Stimulated activated CD8-positive, alpha-beta memory T cell treated with anti-CD3 and anti-CD28 coated beads, Interleukin-12 subunit alpha, Interleukin-12 subunit beta, amount 100 ng/mL, for 24 hours (primary cell): ENCODE measurements around the gene C2CD5.
"Not testable (repeated sequence)": the region's sequence is repeated elsewhere in the genome, so short reads cannot be mapped to it uniquely, and the experiment has no call there.

Experiments
- DNase-seq: peaks from one replicate; pipeline ENCODE4 v3.0.0-alpha.2; 2020; ENCODE audit errors: extremely low read depth

C2CD5 gene

DNA sequence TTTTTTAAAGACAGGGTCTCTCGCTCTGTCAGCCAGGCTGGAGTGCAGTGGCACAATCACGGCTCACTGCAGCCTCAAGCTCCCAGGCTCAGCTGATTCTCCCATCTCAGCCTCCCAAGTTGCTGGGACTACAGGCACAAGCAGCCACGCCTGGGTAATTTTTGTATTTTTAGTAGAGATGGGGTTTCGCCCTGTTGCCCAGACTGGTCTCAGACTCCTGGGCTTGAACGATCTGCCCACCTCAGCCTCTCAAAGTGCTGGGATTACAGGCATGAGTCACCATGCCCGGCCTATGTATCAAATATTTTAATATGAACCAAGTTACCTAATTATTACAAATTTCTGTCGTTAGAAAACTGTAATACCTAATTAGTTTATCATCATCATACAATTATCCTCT, 63.5 kb downstream of the C2CD5 start:
- DNase-seq = not testable (repeated sequence)

DNA sequence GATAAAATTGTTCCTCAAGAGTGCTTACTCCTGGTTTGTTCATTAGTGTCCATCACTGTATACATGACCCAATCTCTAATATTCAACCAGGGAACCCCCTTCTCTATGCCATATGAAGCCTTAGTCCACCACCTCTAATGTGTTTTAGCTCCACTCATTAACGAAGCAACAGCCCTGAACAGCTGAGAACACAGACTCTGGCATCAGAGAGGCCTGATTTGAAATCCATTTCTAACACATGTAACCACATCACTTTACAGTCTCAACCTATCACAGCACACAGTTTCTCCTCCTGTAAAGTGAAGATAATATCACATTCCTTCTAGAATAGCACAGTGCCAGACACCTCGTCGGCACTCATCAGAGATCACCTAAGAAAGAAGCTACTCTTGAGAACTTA, 64.3 kb downstream of the C2CD5 start:
- no peak for DNase-seq

DNA sequence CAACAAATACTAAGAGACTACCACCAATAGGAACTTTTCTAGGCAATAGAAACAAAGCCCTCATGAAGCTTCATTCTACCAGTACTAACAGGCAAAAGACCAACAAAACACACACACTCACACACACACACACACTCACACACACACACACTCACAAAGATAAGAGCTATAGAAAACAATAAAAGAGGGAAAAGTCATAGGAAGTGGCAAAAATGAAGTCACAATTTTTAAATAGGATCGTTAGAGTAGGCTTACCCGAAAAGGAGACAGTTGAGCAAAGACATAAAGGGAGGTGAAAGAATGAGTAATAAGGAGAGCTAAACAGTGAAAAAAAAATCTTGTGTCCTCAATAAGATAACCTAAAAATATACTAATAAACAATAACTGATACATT, 66.5 kb downstream of the C2CD5 start:
- no peak for DNase-seq

DNA sequence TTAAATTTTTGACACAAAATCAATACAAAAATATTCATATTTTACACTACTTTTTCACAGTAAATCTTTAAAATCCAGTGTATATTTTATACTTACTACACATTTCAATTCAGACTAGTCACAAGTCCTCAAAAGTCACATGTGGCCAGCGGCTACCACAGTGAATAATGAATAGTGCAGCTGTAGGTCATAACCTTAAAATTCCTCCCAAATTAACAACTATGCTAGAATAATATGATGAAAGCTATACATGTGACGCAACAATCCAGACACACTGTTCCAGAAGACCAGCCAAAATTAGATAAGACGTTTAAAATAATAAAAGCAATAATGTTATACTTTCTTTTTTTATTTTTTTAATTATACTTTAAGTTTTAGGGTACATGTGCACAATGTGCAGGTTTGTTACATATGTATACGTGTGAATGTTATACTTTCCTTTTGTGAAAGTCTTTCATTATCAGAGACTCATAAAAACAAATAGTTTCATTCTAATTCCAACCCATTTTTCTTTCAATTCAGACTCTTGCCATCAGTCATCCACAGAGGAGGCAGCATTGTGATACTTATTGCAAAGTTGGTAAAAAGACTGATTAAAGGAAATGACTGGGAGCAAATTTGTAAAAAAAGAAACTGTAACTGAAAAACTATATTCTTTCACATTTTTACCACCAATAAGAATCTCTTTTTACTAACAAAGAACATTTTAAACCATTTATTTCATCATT, 67.0 kb downstream of the C2CD5 start:
- no peak for DNase-seq

DNA sequence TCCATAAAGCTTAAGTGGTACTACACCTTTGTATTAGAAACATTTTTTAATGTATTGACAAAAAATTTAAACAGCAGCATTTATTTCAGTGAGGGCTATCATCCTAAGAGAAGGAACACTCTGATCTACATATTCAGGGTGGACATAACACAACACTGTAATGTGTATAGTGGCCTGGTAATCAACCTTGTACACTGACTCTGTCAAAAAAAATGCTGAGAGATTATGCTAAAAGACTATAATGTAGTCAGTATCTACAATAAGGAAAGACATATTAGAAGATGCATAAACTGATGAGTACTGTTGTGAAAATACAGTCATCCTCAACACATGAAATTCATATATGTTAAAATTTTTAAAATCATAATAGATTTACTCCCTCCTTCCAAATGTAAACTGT, 68.2 kb downstream of the C2CD5 start:
- DNase-seq = no peak

DNA sequence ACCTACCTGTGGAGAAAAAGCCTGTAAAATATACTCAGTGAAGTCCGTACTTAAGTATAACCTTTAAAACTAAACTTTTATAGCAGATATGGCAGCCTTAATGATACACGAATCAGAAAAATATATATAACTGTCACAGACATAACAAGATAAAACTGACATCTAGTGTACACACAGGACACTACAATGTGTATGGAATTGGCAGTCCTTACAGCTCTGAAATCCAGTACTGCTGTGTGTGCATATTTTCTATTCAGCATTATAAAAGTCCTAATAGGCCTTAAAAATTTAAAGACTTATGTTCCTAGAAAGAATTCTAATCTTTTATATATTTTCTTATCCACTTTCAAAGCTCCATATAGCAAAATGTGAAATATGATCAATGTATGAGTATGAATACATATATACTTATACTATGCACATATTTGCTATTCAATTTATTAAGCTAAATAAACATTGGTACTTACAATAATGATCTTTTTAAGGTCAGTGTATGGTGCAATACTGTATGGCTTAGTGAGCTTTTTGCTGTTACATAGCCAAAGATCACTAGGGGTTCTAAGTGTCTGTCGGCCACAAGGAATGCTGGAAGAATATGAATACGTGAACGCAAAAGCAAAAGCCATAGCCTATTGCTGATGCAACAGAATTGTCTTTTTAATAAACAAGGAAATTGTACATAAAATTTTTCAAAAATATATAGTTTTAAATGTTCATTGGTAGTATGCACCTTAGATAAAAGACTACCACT, 69.2 kb downstream of the C2CD5 start:
- no peak for DNase-seq

DNA sequence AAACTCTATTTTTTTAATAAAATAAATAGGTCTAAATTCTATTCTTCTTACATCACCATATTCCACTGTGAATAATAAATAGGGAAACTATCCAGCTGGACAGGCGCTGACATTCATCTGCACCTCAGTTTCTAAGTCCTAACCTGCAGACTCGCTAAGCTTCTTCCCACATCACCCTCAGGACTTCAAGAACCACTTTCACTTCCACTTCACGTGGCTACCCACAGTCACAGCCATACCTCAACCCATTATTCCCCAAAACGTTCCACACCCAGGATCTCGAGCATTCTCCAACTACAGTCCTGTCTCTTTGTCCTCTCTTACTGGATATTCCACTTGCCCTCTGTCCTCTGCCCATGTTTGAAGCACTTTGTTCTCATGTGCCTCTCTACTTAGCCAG, 71.1 kb downstream of the C2CD5 start:
- no peak for DNase-seq

DNA sequence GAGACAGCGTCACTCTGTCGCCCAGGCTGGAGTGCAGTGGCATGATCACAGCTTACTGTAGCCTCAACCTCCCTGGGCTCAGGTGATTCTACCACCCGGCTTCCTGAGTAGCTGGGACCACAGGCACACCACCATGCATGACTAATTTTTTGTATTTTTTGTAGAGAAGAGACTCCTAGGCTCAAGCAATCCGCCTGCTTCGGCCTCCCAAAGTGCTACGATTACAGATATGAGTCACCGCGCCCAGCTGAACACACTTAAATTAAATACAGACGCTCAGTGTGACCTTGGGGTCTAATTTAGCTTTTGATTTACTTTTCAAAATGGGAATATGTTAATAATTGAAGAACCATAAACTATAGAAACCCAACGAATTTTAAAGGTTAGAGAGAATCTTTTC, 77.2 kb downstream of the C2CD5 start:
- DNase-seq = no peak

DNA sequence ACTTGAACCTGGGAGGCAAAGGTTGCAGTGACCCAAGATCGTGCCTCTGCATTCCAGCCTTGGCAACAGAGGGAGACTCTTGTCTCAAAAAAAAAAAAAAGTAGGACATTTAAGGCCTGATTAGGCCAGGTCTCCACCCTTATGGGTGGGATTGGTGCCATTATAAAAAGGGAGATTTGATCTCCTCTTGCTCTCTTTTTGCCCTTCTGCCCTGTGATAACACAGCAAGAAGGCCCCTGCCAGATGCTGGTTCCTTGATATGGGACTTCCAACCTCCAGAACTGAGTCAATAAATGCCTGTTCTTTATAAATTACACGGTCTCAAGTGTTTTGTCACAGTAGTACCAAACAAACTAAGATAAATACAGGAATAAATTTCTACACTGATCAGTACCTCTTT, 81.0 kb downstream of the C2CD5 start:
- no peak for DNase-seq

DNA sequence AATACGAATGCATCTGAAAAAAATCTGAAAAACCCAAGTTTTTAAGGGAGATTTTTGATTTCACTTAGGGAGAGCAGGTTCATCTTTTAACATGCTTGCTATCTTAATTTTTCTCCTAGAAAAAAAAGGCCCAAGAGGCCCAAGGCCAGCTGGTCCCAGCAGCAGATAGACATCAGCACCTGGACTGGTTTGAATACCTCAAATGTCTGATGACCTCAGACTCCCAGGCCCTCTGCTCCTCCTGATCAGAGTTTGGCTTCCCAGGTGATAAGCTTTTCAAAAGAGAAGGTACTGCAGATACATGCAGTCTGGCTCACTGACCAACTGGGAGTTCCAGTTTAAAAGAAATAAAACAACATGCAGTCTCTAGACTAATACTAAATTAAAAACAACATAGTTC, 82.6 kb downstream of the C2CD5 start:
- no peak for DNase-seq

DNA sequence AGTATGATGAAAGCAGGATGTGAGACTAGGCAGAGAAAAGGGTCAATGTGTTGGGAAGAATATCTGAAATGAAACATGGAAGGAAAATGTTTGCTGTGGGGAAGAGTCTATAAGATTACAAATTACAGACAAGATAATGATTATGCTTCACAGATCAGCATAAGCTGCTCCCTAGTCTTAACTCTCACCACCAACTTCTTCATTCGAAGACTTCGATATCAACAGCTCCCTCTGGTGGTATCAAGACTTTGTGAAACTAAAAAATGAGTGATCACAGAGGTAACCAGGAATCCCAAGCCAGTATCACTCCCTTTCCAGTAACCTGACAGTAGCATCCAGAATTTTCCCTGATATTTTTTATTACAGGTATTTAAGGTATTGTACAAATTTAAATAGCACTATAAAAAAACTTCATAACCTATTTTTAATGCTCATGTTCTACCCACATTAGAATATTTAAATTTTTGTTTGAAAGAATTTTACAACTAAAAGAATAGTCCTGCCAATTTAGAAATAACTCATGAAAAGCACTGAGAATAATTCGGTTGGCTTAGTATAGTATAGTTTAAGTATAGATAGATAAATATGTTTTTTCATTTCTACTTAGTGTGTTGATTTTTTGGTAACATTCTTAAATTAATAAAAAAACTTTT, 84.4 kb downstream of the C2CD5 start:
- no peak for DNase-seq

DNA sequence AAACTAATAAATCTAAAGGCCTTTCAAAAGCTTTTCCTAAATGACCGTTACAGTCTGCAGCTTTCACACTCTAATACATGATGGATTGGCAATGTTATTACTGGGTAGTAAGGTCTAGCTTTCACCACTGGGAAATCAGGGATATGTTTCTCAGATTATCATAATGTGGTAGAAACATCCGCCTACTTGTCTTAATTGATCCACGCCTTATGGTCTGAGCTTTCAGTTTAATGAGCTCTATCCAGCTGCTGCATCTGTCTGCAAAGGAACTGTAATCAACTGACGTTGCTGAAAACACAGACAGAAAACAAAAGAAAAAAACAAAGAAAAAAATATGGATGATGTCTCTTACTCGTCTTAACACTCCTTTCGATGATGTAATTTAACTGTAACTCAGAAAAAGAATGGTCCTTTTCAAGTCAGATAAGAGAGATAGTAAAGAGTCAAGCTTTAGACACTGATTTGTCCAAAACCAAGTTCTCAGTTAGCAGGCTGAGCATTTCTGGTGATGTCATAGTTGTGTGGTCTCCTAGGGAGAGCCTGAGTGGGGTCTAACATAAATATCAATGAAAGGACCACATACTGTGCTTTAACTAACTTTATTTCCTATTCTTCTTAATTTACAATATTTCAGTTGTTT, 85.9 kb downstream of the C2CD5 start:
- no peak for DNase-seq

DNA sequence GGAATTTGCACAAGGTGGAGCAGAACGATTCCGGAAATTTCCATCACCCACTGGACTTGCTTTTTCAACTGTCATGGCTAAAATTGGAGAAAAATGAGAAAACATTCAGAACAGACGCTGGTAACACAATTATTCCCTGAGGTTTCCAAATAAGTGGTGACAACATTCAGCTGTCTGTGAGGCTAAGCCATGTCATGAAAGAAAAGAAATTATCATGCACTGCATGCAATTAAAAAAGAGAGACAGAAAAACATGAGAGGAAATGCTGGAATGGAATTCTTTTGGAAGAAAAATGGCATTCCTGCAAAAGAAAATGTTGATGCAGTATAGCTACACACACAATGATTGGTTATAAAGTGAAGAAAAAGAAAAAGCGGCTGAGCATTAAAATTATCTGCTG, 87.3 kb downstream of the C2CD5 start:
- no peak for DNase-seq

DNA sequence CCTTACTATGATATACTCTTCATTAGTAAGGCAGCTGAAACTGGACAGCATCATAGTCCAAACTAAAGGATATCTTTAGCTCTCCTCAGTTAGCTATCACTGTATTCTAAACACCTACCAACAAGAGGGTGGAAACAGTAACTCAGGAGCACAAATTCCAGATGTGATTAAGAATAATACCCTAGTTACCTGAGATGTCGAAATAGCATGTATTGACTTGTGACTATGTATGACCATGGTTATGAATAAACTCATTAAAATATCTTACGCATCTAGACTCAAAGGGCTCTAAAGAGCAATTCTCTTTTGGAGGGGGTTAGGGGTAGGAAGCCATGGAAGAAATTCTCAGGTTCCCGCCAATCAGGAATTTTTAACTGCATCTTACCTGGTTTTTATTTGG, 90.8 kb downstream of the C2CD5 start:
- DNase-seq = no peak

DNA sequence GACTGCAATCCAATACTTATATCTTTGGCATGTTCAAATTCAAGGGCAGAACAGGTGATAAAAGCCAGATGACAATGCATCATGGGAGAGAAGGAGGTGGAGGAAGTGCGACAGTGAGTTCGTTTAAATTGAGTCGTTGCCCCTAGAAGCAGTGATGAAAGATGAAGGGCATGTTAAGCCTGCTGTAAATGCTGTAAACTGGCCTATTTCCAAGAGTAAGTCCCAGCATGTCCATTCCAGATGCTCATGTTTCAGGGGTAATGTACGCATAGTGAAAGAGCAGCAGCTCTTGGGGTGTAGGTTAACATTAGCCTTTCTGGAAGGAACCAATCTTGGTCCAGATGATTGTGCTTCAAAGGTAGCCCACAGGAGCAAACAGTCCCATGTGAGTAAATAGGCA, 97.1 kb downstream of the C2CD5 start:
- DNase-seq = no peak

DNA sequence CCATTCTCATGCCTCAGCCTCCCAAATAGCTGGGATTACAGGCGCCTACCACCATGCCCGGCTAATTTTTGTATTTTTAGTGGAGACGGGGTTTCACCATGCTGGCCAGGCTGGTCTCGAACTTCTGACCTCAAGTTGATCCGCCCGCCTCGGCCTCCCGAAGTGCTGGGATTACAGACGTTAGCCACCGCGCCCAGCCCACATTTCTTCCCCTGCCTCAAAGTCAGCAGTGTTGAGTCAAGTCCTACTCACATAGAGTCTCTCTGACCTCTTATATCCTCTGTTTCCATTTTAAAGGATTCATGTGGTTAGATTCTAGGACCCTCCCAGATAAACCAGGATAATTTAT, 100.1 kb downstream of the C2CD5 start:
- DNase-seq = not testable (repeated sequence)

DNA sequence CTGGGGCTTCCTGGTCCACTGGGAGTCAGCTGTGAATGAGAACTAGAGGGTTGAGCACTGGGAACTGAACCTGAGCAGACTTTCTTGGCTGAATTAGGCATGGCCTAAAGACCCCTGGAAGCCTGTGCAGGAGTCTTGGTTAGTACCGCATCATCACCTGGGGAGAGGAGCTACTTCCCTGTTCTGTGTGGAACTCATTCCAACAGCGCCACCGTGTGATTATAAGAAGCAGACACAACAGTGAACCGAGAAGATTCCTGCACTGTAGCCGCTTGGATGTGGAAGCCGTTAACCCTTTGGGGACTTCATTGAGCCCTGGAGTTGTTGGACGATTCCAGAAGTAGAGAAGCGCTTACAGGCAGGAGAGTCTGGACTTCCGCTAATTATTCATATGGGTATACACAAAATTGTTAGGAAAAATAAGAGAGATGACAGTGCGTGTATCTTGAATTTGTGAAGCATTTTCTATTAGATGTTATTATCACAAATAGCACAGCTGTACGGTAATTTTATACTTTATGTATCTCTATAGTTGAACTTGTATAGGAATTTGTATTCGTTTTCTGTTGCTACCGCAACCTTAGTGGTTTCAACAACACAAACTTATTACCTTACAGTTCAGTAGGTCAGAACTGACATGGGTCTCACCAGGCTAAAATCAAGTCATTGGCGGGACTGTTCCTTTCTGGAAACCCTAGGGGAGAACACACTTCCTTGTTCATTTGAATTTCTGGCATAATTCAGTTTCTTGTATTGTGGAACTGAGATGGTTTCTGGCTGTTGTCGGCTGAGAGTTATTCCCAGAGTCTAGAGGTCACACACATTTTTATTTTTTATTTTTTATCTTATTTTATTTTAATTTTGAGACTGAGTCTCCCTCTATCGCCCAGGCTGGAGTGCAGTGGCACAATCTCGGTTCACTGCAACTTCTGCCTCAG, 100.7 kb downstream of the C2CD5 start:
- peak; percentile 9 for DNase-seq

DNA sequence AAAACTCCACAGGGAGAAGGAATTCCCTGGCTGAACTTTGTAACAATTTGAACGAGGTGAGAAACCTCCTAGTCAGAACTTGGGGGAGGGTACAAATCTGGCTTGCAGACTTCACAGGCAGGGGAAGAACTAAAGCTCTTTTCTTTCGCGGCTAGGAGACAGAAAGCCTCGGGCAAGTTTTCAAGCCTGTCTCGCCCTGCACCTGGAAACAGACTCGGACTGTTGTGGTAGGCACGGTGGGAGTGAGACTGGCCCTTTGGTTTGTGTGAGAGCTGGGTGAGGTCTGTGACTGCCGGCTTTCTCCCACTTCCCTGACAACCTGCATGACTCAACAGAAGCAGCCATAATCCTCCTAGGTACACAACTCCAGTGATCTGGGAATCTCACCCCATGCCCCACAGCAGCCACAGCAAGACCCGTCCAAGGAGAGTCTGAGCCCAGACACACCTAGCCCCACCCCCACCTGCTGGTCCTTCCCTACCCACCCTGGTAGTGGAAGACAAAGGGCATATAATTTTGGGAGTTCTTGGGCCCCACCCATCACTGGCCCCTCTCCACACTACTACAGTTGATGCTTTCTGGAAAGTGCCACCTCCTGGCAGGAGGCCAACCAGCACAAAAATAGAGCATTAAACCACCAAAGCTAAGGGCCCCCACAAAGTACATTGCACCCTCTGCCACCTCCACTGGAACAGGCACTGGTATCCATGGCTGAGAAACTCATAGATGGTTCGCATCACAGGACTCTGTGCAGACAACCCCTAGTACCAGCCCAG, 107.1 kb downstream of the C2CD5 start:
- DNase-seq = no peak

DNA sequence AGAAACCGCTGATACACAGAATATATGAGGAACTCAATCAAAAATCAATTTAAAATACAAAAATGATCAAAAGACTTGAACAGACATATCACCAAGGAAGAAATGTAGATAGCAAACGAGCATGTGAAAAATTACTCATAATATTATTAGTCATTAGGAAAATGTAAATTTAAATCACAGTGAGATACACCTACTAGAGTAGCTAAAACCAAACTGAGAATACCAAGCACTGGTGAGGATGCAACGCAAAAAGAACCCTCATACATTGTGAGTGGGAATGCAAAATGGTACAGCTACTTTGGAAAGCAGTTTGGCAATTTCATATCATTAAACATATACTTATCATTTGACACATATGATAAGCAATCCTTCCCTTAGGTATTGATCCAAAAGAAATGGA, 108.8 kb downstream of the C2CD5 start:
- DNase-seq = no peak

DNA sequence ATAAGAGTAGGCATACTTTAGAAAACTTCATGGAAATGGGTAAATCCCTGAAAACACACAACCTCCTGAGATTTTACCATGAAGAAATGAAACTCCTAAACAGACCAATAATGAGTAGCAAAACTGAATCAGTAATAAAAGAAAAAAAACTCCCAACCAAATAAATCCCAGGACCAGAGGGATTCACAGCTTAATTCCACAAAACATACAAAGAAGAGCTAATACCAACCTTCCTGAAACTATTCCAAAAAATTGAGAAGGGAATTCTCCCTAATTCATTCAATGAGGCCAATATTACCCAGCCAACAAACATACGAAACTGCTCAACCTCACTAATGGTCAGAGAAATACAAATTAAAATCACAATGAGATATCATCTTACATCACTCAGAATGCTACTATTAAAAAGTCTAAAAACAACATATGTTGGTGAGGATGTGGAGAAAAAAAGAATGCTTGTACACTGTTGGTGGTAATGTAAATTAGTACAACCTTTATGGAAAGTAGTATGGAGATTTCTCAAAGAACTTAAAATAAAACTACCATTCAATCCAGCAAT, 112.6 kb downstream of the C2CD5 start:
- DNase-seq = no peak
